H1 (cell line): ENCODE results near the gene CFAP161. TPM values are rescaled to one million over a fixed set of nuclear protein-coding genes. Genes with fewer than 3 reads are reported as not detected.

Source experiments
- BACH1 ChIP-seq: IDR thresholded peaks from 2 replicates; pipeline ENCODE4 v1.6.1; 2012; ENCODE audit warnings: low read length, improper control_type of control experiment
- SAP30 ChIP-seq: fragments of 300-600 bp; sonication (generic); IDR thresholded peaks from 2 replicates; pipeline ENCODE4 v1.7.1; 2012; ENCODE audit warnings: low read length, moderate library complexity, mild to moderate bottlenecking, inconsistent platforms; ENCODE audit not compliant: insufficient read depth, insufficient replicate concordance
- SP1 ChIP-seq: IDR thresholded peaks from 2 replicates; pipeline ENCODE4 v1.6.1; 2011; ENCODE audit warnings: low read depth, low read length
- polyA plus RNA-seq, 7 experiments: library from polyadenylated mRNA; depleted of rRNA in 3 of 7; stranded (reverse) in 5 of 7; unstranded in 2 of 7; fragments of >200 nt in 5 of 7; fragments of 200-250 nt in 2 of 7; gene quantifications; 1 replicate in 5 of 7; 2 replicates in 1 of 7; 4 replicates in 1 of 7; pipeline versions ENCODE4 v1.2.1 to v1.2.3, GENCODE V29; 2011 to 2013; ENCODE audit warnings: missing spikeins in 2 of 7, mixed read lengths in 2 of 7
- total RNA-seq: library from RNA; stranded (reverse); fragmentation: NEBNext Ultra II Directional; extraction: Animal tissue kit (Norgen Biotek cat#: 25700); gene quantifications from 2 replicates; pipeline ENCODE4 v1.2.1, GENCODE V29; 2021

Gene CFAP161
- total and polyA plus RNA-seq, 2 of the 8 experiments (the other 6 are each of a cell fraction or from before 2014, with no cell fraction given), result 0.05 TPM; not detected in 1

GRCh38 chr15:81146466-81146865 lies 12.4 kb downstream of the CFAP161 start (continued):
- TF ChIP-seq BACH1 (no peak), SP1 (no peak), SAP30 (no peak)
